ENCODE data around the gene MOGAT2. TPM values are rescaled to one million over a fixed set of nuclear protein-coding genes. Genes with fewer than 3 reads are reported as not detected.
A peak's percentile ranks its signal among the peaks of the same experiment; 100 is the strongest.
"Not testable (repeated sequence)": the region's sequence is repeated elsewhere in the genome, so short reads cannot be mapped to it uniquely, and the experiment has no call there.

Gene MOGAT2
- total RNA-seq (under 1 TPM in 1 of 4 donors, not detected in 3; 0.17 TPM), polyA plus RNA-seq (0.11 TPM)
- long read RNA-seq, donor 1: 0 reads
- long read RNA-seq, donor 2: 0 reads
- long read RNA-seq, donor 3: 0 reads
- long read RNA-seq, donor 4: 0 reads

- no peak for DNase-seq
- intact Hi-C loops (cut with DNase I): loop anchor here in 1 of 4 donors (10.0 kb wide), 1 partner anchor 47 kb away; the partner anchor contains the start of gene DGAT2
- Histone ChIP-seq H3K4me1 (ENCODE audit: control insufficient read depth, insufficient read depth, low read length) (no peaks in the 10 kb centered on the region), H3K27ac (ENCODE audit: low read length) (no peak within 1 kb of the TSS), H3K4me3 (ENCODE audit: low read length) (no peak within 1 kb of the TSS), H3K9me3 (ENCODE audit: control insufficient read depth, low read length) (no peaks in the 10 kb centered on the region), H3K27me3 (ENCODE audit: control insufficient read depth, insufficient read depth) (no peaks in the 10 kb centered on the region)
- WGBS: 78% methylated on average over 13 of the region's 13 CpGs
- no peak for ATAC-seq
Measured at GRCh38 chr11:75717608-75718418, at the start of gene MOGAT2. TSS of gene MOGAT2 (plus strand) at chr11:75717838. CDS start at chr11:75717889, 51 bp downstream.

- WGBS: 2% methylated on average over 72 of the region's 72 CpGs
- H3K9me3 ChIP-seq (ENCODE audit: control insufficient read depth, low read length): no peaks in the 10 kb centered on the region
- no peak within 1 kb of the TSS for H3K27ac ChIP-seq (ENCODE audit: low read length)
- H3K4me1 ChIP-seq (ENCODE audit: control insufficient read depth, insufficient read depth, low read length): peaks cover 2% of the 10 kb centered on the region
- DNase-seq (peak; percentile 34 to 71 (median 71)), ATAC-seq (peak; percentile 55 to 74)
- intact Hi-C loops (cut with DNase I): loop anchor here in 1 of 4 donors (5.0 kb wide), 1 partner anchor 86 kb away; no protein-coding TSS in a partner anchor
- H3K4me3 ChIP-seq (ENCODE audit: low read length): peak within 1 kb of the TSS; percentile 52
- H3K27me3 ChIP-seq (ENCODE audit: control insufficient read depth, insufficient read depth): no peaks in the 10 kb centered on the region
Measured at GRCh38 chr11:75668451-75669297, 49.0 kb upstream of the MOGAT2 start, which contains the start of gene MAP6. TSS of gene MAP6 (minus strand) at chr11:75669038. CDS start at chr11:75668369, 669 bp downstream.

GRCh38 chr11:75673977-75674582 is 43.6 kb upstream of the MOGAT2 start:
- WGBS: 92% methylated on average over 4 of the region's 4 CpGs
- H3K4me1 ChIP-seq (ENCODE audit: control insufficient read depth, insufficient read depth, low read length): no peaks in the 10 kb centered on the region
- intact Hi-C loops (cut with DNase I): no loop called here
- peak in 1 of 2 donors; percentile 16 for ATAC-seq
- no peak overlapping the region for H3K4me3 ChIP-seq (ENCODE audit: low read length)
- no peaks in the 10 kb centered on the region for H3K27me3 ChIP-seq (ENCODE audit: control insufficient read depth, insufficient read depth)
- no peaks in the 10 kb centered on the region for H3K9me3 ChIP-seq (ENCODE audit: control insufficient read depth, low read length)
- peak in 1 of 3 donors; percentile 38 for DNase-seq
- no peak overlapping the region for H3K27ac ChIP-seq (ENCODE audit: low read length)

DNA sequence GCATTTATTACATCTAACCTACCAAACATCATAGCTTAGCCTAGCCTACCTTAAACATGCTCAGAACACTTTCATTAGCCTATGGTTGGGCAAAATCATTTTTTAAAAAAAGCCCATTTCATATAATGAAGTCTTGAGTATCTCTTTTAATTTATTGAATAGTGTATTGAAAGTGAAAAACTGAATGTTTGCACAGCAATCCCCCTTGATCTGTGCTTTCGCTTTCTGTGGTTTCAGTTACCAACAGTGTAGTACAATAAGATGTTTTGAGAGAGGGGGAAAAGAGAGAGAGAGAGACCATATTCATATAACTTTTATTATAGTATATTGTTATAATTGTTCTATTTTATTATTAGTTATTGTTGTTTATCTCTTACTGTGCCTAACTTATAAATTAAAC is 40.4 kb upstream of the MOGAT2 start:
- Histone ChIP-seq H3K9me3 (ENCODE audit: control insufficient read depth, low read length) (no peaks in the 10 kb centered on the region), H3K27me3 (ENCODE audit: control insufficient read depth, insufficient read depth) (no peaks in the 10 kb centered on the region), H3K4me1 (ENCODE audit: control insufficient read depth, insufficient read depth, low read length) (no peaks in the 10 kb centered on the region), H3K27ac (ENCODE audit: low read length) (no peak overlapping the region), H3K4me3 (ENCODE audit: low read length) (no peak overlapping the region)
- DNase-seq (no peak), ATAC-seq (no peak)
- intact Hi-C loops (cut with DNase I): no loop called here
- WGBS: 93% methylated on average over 1 of the region's 1 CpG

DNA sequence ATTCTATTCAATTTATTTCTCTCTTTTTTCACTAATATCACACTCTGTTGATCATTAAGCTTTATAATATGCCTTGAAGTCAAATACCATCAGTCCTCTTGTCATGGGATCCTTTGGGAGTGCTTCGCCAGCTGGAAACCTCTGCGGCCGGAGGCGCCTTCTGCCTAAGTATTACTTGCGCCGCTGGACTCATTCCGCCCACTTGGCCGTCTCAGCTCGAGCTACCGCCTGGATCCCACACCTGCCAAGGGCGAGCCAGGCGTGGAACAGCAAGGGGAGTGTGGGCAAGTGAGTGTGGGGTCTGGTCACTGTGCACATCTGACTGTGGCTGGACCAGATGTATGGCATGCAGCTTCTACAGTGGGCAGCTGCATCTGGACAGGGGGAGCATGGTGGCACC is 39.7 kb upstream of the MOGAT2 start:
- intact Hi-C loops (cut with DNase I): no loop called here
- no peak for ATAC-seq
- Histone ChIP-seq H3K4me3 (ENCODE audit: low read length) (no peak overlapping the region), H3K4me1 (ENCODE audit: control insufficient read depth, insufficient read depth, low read length) (no peaks in the 10 kb centered on the region), H3K27ac (ENCODE audit: low read length) (no peak overlapping the region), H3K9me3 (ENCODE audit: control insufficient read depth, low read length) (no peaks in the 10 kb centered on the region), H3K27me3 (ENCODE audit: control insufficient read depth, insufficient read depth) (no peaks in the 10 kb centered on the region)
- 84% methylated on average over 12 of the region's 12 CpGs for WGBS
- no peak for DNase-seq

DNA sequence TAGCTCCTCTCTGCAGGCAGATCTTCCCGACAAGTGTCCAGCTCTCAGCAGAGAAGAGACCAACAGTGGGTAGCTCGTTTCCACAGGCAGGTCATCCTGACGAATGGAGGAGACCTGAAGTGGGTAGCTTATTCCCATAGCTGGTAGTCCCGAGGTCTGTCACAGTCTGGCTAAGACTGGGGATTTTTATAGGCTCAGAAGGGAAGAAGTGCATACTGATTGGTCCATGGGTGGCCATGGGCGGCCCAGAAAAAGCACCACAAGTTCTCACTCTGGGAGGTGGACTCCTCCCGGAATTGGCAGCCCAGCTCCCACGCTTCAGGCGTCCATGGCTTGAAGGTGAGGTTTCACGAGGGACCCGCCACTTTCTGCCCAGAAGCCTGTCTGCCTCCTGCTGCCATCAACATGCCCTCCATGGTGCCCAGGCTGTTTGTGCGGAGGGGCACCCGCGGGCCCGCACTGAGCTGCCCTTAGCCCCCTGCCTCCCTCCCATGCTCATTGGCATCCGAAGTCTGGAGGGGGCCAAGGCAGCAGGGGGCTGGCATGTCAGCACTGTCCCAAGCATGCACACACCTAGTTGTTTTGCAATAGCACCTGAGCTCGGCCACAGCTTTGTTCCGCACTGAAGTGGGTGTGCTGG is 38.9 kb upstream of the MOGAT2 start:
- Histone ChIP-seq H3K4me1 (ENCODE audit: control insufficient read depth, insufficient read depth, low read length) (no peaks in the 10 kb centered on the region), H3K4me3 (ENCODE audit: low read length) (no peak overlapping the region), H3K27me3 (ENCODE audit: control insufficient read depth, insufficient read depth) (no peaks in the 10 kb centered on the region), H3K27ac (ENCODE audit: low read length) (no peak overlapping the region), H3K9me3 (ENCODE audit: control insufficient read depth, low read length) (no peaks in the 10 kb centered on the region)
- WGBS: 76% methylated on average over 17 of the region's 17 CpGs
- DNase-seq (no peak), ATAC-seq (no peak)
- intact Hi-C loops (cut with DNase I): no loop called here

GRCh38 chr11:75679566-75679965 is 38.1 kb upstream of the MOGAT2 start:
- no peak for DNase-seq
- Histone ChIP-seq H3K27me3 (ENCODE audit: control insufficient read depth, insufficient read depth) (no peaks in the 10 kb centered on the region), H3K9me3 (ENCODE audit: control insufficient read depth, low read length) (no peaks in the 10 kb centered on the region), H3K4me3 (ENCODE audit: low read length) (no peak overlapping the region), H3K4me1 (ENCODE audit: control insufficient read depth, insufficient read depth, low read length) (no peaks in the 10 kb centered on the region), H3K27ac (ENCODE audit: low read length) (no peak overlapping the region)
- no peak for ATAC-seq
- 83% methylated on average over 11 of the region's 11 CpGs for WGBS
- intact Hi-C loops (cut with DNase I): no loop called here

GRCh38 chr11:75683856-75684255 is 33.8 kb upstream of the MOGAT2 start:
- 74% methylated on average over 1 of the region's 1 CpG for WGBS
- DNase-seq; H3K4me1 ChIP-seq (ENCODE audit: control insufficient read depth, insufficient read depth, low read length); H3K27me3 ChIP-seq (ENCODE audit: control insufficient read depth, insufficient read depth); H3K27ac ChIP-seq (ENCODE audit: low read length); H3K4me3 ChIP-seq (ENCODE audit: low read length); ATAC-seq; H3K9me3 ChIP-seq (ENCODE audit: control insufficient read depth, low read length); intact Hi-C loops (cut with DNase I): not testable (repeated sequence)

- DNase-seq (no peak), ATAC-seq (no peak)
- Histone ChIP-seq H3K4me1 (ENCODE audit: control insufficient read depth, insufficient read depth, low read length) (no peaks in the 10 kb centered on the region), H3K4me3 (ENCODE audit: low read length) (no peak overlapping the region), H3K27me3 (ENCODE audit: control insufficient read depth, insufficient read depth) (no peaks in the 10 kb centered on the region), H3K9me3 (ENCODE audit: control insufficient read depth, low read length) (no peaks in the 10 kb centered on the region), H3K27ac (ENCODE audit: low read length) (no peak overlapping the region)
- intact Hi-C loops (cut with DNase I): no loop called here
- 83% methylated on average over 3 of the region's 3 CpGs for WGBS
Measured at GRCh38 chr11:75689863-75690609, 27.6 kb upstream of the MOGAT2 start.

- no peak overlapping the region for H3K4me3 ChIP-seq (ENCODE audit: low read length)
- ATAC-seq (no peak), DNase-seq (no peak)
- WGBS: 91% methylated on average over 4 of the region's 4 CpGs
- no peaks in the 10 kb centered on the region for H3K4me1 ChIP-seq (ENCODE audit: control insufficient read depth, insufficient read depth, low read length)
- intact Hi-C loops (cut with DNase I): no loop called here
- no peak overlapping the region for H3K27ac ChIP-seq (ENCODE audit: low read length)
- H3K27me3 ChIP-seq (ENCODE audit: control insufficient read depth, insufficient read depth): no peaks in the 10 kb centered on the region
- H3K9me3 ChIP-seq (ENCODE audit: control insufficient read depth, low read length): no peaks in the 10 kb centered on the region
Measured at GRCh38 chr11:75691804-75692203, 25.8 kb upstream of the MOGAT2 start.
